ENCODE results near the gene USHBP1. TPM values are rescaled to one million over a fixed set of nuclear protein-coding genes. Genes with fewer than 3 reads are reported as not detected.
"Not testable (repeated sequence)": the region's sequence is repeated elsewhere in the genome, so short reads cannot be mapped to it uniquely, and the experiment has no call there.

The USHBP1 gene
- total RNA-seq, 1 donor from 2014 or later = 12.3 TPM

GRCh38 chr19:17279436-17279835, 14.9 kb upstream of the USHBP1 start:
- Histone ChIP-seq H3K27ac (no peak overlapping the region), H3K4me3 (no peak overlapping the region), H3K4me1 (peaks cover 7 to 11% of the 10 kb centered on the region in 2 donors), H3K27me3 (peaks cover 8% of the 10 kb centered on the region), H3K9me3 (no peaks in the 10 kb centered on the region), H3K36me3 (peaks cover 30 to 49% of the 10 kb centered on the region in 2 donors)
- no peak for DNase-seq (ENCODE audit: low spot score in 2 of 2)
- no peak for TF ChIP-seq CTCF (IDR thresholded peaks at IDR 0.05)
- intact Hi-C loops (cut with DNase I) = no loop called here

- TF ChIP-seq CTCF (IDR thresholded peaks at IDR 0.05) = no peak
- H3K27ac ChIP-seq = no peak overlapping the region
- no peaks in the 10 kb centered on the region for H3K27me3 ChIP-seq
- H3K4me1 ChIP-seq = no peaks in the 10 kb centered on the region
- DNase-seq (ENCODE audit: low spot score in 2 of 2) = no peak
- H3K9me3 ChIP-seq = no peaks in the 10 kb centered on the region
- H3K36me3 ChIP-seq = peaks cover 64 to 82% of the 10 kb centered on the region in 2 donors
- intact Hi-C loops (cut with DNase I) = no loop called here
- H3K4me3 ChIP-seq = no peak overlapping the region
Observed at GRCh38 chr19:17275441-17276175, 11.1 kb upstream of the USHBP1 start.

- peaks cover 69 to 88% of the 10 kb centered on the region in 2 donors for H3K36me3 ChIP-seq
- DNase-seq (ENCODE audit: low spot score in 2 of 2); intact Hi-C loops (cut with DNase I); H3K27me3 ChIP-seq; H3K27ac ChIP-seq; H3K4me3 ChIP-seq; H3K4me1 ChIP-seq; H3K9me3 ChIP-seq: not testable (repeated sequence)
Observed at GRCh38 chr19:17274892-17275291, 10.3 kb upstream of the USHBP1 start.

GRCh38 chr19:17268754-17269153, 4.2 kb upstream of the USHBP1 start:
- no peak for TF ChIP-seq CTCF (IDR thresholded peaks at IDR 0.05)
- H3K27me3 ChIP-seq = no peaks in the 10 kb centered on the region
- H3K4me3 ChIP-seq = no peak overlapping the region
- peaks cover 35 to 45% of the 10 kb centered on the region in 2 donors for H3K36me3 ChIP-seq
- intact Hi-C loops (cut with DNase I) = loop anchor here (10.0 kb wide), 1 partner anchor 196 kb away; the partner anchor contains the start of gene NXNL1
- H3K27ac ChIP-seq = no peak overlapping the region
- H3K9me3 ChIP-seq = no peaks in the 10 kb centered on the region
- no peak for DNase-seq (ENCODE audit: low spot score in 2 of 2)
- H3K4me1 ChIP-seq = peaks cover 5 to 6% of the 10 kb centered on the region in 2 donors

- Histone ChIP-seq H3K9me3 (no peaks in the 10 kb centered on the region), H3K27me3 (no peaks in the 10 kb centered on the region), H3K4me1 (peaks cover 5 to 6% of the 10 kb centered on the region in 2 donors), H3K27ac (peak within 1 kb of the TSS; percentile 61 to 83), H3K4me3 (peak within 1 kb of the TSS; percentile 79 to 96), H3K36me3 (peaks cover 20 to 34% of the 10 kb centered on the region in 2 donors)
- intact Hi-C loops (cut with DNase I) = loop anchor here (1.0 to 10.0 kb wide), 5 partner anchors 21 to 198 kb away; partner anchors contain the start of genes GTPBP3, MRPL34, NXNL1 and USE1
- peak; percentile 92 to 99 for DNase-seq (ENCODE audit: low spot score in 2 of 2)
- no peak for TF ChIP-seq CTCF (IDR thresholded peaks at IDR 0.05)
Observed at GRCh38 chr19:17266975-17267788, 2.6 kb upstream of the USHBP1 start, which contains the start of gene BABAM1. Gene BABAM1, plus strand, starts transcription at chr19:17267443. Its CDS starts 1,364 bp downstream, at chr19:17268807.
